SK-N-SH treated with all-trans-retinoic acid at 6 μM for 48 hours (cell line): ENCODE results near the gene TMEM25.

ENCODE experiments used
- ARNTL ChIP-seq: fragments of 450-650 bp; formaldehyde crosslinking; IDR thresholded peaks from 2 replicates; pipeline ENCODE4 v1.5.0; 2020; ENCODE audit warnings: low read depth, mild to moderate bottlenecking, moderate library complexity, borderline replicate concordance
- BACH2 ChIP-seq: fragments of 250-450 bp; sonication (Bioruptor Pico); IDR thresholded peaks from 2 replicates; pipeline ENCODE4 v1.9.0; 2021; ENCODE audit warnings: mild to moderate bottlenecking, borderline replicate concordance
- CSDC2 ChIP-seq: fragments of 250-450 bp; sonication (Bioruptor Pico); IDR thresholded peaks from 2 replicates; pipeline ENCODE4 v1.5.0; 2020; ENCODE audit warnings: mild to moderate bottlenecking, moderate library complexity
- ESRRG ChIP-seq: fragments of 250-450 bp; sonication (Bioruptor Pico); IDR thresholded peaks from 2 replicates; pipeline ENCODE4 v1.6.1; 2021; ENCODE audit warnings: mild to moderate bottlenecking
- GLIS3 ChIP-seq: fragments of 250-450 bp; sonication (Bioruptor Pico); IDR thresholded peaks from 2 replicates; pipeline ENCODE4 v1.5.0; 2020; ENCODE audit warnings: mild to moderate bottlenecking, moderate library complexity
- OSR1 ChIP-seq: fragments of 250-450 bp; sonication (Bioruptor Pico); IDR thresholded peaks from 2 replicates; pipeline ENCODE4 v1.8.0; 2022; ENCODE audit warnings: moderate library complexity, mild to moderate bottlenecking, inconsistent platforms
- RARB ChIP-seq: fragments of 250-450 bp; sonication (Bioruptor Pico); IDR thresholded peaks from 2 replicates; pipeline ENCODE4 v1.8.0; 2021; ENCODE audit warnings: mild to moderate bottlenecking, moderate library complexity
- TCF4 ChIP-seq: fragments of 250-450 bp; sonication (Bioruptor Pico); IDR thresholded peaks from 2 replicates; pipeline ENCODE4 v1.8.0; 2021; ENCODE audit warnings: mild to moderate bottlenecking, moderate library complexity, borderline replicate concordance
- TOX ChIP-seq: fragments of 250-450 bp; sonication (Bioruptor Pico); IDR thresholded peaks from 2 replicates; pipeline ENCODE4 v1.8.0; 2021; ENCODE audit warnings: mild to moderate bottlenecking, moderate library complexity, borderline replicate concordance

DNA sequence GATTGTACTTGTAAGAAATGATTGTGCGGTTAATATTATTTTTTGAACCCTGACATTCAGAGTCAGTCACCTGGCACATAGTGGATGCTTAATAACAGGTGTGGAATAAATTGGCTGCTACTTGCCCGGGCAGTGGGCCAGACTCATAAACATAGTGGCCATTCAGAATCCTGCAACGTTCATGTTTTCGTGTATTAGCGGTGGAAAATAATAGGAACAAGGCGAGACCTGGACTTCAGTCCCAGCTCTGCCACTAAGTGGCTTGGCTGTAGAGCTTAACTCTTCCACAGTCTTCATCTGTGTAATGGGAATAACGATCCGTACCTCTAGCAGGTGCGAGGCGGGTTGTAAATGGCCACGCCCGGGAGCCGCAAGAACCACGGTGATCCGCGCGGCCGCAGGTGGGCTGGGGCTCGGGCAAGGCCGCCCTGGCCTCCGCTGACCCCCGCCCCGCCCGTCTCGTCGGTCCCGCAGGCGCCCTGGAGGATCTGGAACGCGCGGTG is 761 bp upstream of the TMEM25 start:
- TF ChIP-seq CSDC2 (CRISPR knock-in tag) (no peak), ARNTL (CRISPR knock-in tag) (no peak), RARB (CRISPR knock-in tag) (no peak), ESRRG (CRISPR knock-in tag) (no peak), TOX (CRISPR knock-in tag) (no peak), OSR1 (CRISPR knock-in tag) (no peak), BACH2 (CRISPR knock-in tag) (no peak), TCF4 (no peak), GLIS3 (no peak)
